ENCODE measurements around the gene ADAM8.
A peak's percentile ranks its signal among the peaks of the same experiment; 100 is the strongest.
"Not testable (repeated sequence)": the region's sequence is repeated elsewhere in the genome, so short reads cannot be mapped to it uniquely, and the experiment has no call there.

ADAM8 gene

GRCh38 chr10:133269367-133269766 is 7.3 kb downstream of the ADAM8 start:
- no peak for DNase-seq (ENCODE audit: low read depth in 1 of 2, low spot score in 1 of 2)

GRCh38 chr10:133268532-133268931 is 8.1 kb downstream of the ADAM8 start:
- DNase-seq (ENCODE audit: low read depth in 1 of 2, low spot score in 1 of 2): no peak

GRCh38 chr10:133267829-133268228 is 8.8 kb downstream of the ADAM8 start:
- no peak for DNase-seq (ENCODE audit: low read depth in 1 of 2, low spot score in 1 of 2)

- DNase-seq (ENCODE audit: low read depth in 1 of 2, low spot score in 1 of 2): no peak
Observed at GRCh38 chr10:133267293-133267692, 9.4 kb downstream of the ADAM8 start.

- DNase-seq (ENCODE audit: low read depth in 1 of 2, low spot score in 1 of 2): no peak
Observed at GRCh38 chr10:133266056-133266795, 10.4 kb downstream of the ADAM8 start.

GRCh38 chr10:133265052-133265451 is 11.6 kb downstream of the ADAM8 start:
- not testable (repeated sequence) for DNase-seq (ENCODE audit: low read depth in 1 of 2, low spot score in 1 of 2)

- DNase-seq (ENCODE audit: low read depth in 1 of 2, low spot score in 1 of 2): no peak
Observed at GRCh38 chr10:133264461-133264860, 12.2 kb downstream of the ADAM8 start.

- no peak for DNase-seq (ENCODE audit: low read depth in 1 of 2, low spot score in 1 of 2)
Observed at GRCh38 chr10:133263674-133264073, 13.0 kb downstream of the ADAM8 start.

GRCh38 chr10:133262696-133263095 is 14.0 kb downstream of the ADAM8 start:
- no peak for DNase-seq (ENCODE audit: low read depth in 1 of 2, low spot score in 1 of 2)

GRCh38 chr10:133261726-133262325 is 14.8 kb downstream of the ADAM8 start:
- DNase-seq (ENCODE audit: low read depth in 1 of 2, low spot score in 1 of 2): peak; percentile 72 to 77

GRCh38 chr10:133260895-133261725 is 15.6 kb downstream of the ADAM8 start:
- DNase-seq (ENCODE audit: low read depth in 1 of 2, low spot score in 1 of 2): peak in 1 of 2 donors; percentile 50

GRCh38 chr10:133259602-133259989 is 17.1 kb downstream of the ADAM8 start:
- no peak for DNase-seq (ENCODE audit: low read depth in 1 of 2, low spot score in 1 of 2)

GRCh38 chr10:133258818-133259601 is 17.7 kb downstream of the ADAM8 start:
- DNase-seq (ENCODE audit: low read depth in 1 of 2, low spot score in 1 of 2): peak; percentile 57 to 58

GRCh38 chr10:133258066-133258817 is 18.4 kb downstream of the ADAM8 start:
- no peak for DNase-seq (ENCODE audit: low read depth in 1 of 2, low spot score in 1 of 2)

- no peak for DNase-seq (ENCODE audit: low read depth in 1 of 2, low spot score in 1 of 2)
Observed at GRCh38 chr10:133257489-133258065, 19.1 kb downstream of the ADAM8 start.

- no peak for DNase-seq (ENCODE audit: low read depth in 1 of 2, low spot score in 1 of 2)
Observed at GRCh38 chr10:133255323-133255722, 21.3 kb downstream of the ADAM8 start.

- DNase-seq (ENCODE audit: low read depth in 1 of 2, low spot score in 1 of 2): no peak
Observed at GRCh38 chr10:133254421-133255120, 22.1 kb downstream of the ADAM8 start.

GRCh38 chr10:133253361-133253955 is 23.2 kb downstream of the ADAM8 start:
- no peak for DNase-seq (ENCODE audit: low read depth in 1 of 2, low spot score in 1 of 2)

GRCh38 chr10:133252223-133252552 is 24.5 kb downstream of the ADAM8 start:
- no peak for DNase-seq (ENCODE audit: low read depth in 1 of 2, low spot score in 1 of 2)

Measured in stimulated activated CD4-positive, alpha-beta T cell treated with anti-CD3 and anti-CD28 coated beads, Interleukin-15, amount 100 ng/mL, for 1 hour (primary cell).